GM23338 (cell line): Measurements from ENCODE around the gene LCP1.

Experiments
- CTCF ChIP-seq, 2 experiments: fragments of 200-600 bp in 1 of 2; sonication (generic) in 1 of 2; conservative IDR thresholded peaks; 2 replicates each; pipeline versions ENCODE4 v1.5.1 to v1.6.1; 2016 to 2017; ENCODE audit warnings: antibody characterized with exemption in 2 of 2, low read depth in 2 of 2, mild to moderate bottlenecking in 2 of 2, moderate library complexity in 1 of 2
- POLR2AphosphoS5 ChIP-seq: IDR thresholded peaks from 2 replicates; pipeline ENCODE4 v1.6.1; 2016; ENCODE audit warnings: antibody characterized with exemption, low read depth
- REST ChIP-seq: IDR thresholded peaks from one replicate; pipeline ENCODE4 v1.6.1; 2018; ENCODE audit warnings: antibody characterized with exemption; ENCODE audit not compliant: unreplicated experiment

- TF ChIP-seq CTCF (conservative IDR thresholded peaks at IDR 0.05; ENCODE audit: low read depth in 2 of 2), result no peak
- no peak for TF ChIP-seq REST
- no peak for TF ChIP-seq POLR2AphosphoS5
Measured at GRCh38 chr13:46166947-46167610, 14.9 kb downstream of the LCP1 start.
